ENCODE results near the gene SLC9A9.

Gene SLC9A9

DNA sequence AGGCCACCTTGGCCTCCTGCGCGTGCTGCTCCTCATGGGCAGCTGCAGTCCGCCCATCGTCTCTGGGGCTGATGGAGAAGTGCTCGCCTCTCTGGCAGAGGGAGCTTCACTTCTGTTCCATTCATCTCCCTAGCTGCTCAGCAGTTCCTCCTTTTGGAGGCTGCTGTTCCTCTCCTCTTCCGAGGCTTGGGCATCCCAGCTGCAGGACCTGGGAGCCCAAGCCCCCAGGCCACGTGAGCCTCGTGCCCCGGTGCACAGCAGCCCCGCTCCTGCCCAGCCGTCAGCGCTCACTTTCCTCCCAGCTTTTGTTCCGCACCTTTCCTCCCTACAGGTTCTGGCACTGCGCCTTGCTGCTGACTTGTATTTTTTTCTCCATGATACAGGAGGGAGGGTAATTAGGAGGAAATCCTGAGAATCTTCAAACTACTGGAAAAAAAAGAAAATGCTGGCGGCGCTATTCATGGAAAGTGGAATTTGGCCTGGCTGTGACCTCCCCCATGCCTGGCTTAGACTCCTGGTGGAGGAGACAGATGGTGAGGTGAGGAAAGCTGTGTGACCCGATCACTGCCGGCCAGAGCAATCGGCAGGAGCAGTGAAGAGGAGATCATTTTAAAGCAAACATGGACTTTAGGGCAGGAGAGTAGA lies 518.6 kb downstream of the SLC9A9 start:
- DNase-seq = no peak
- no peaks in the 10 kb centered on the region for H3K4me1 ChIP-seq (ENCODE audit: control insufficient read depth, insufficient read depth, low read length, poor library complexity, severe bottlenecking)
- no peaks in the 10 kb centered on the region for H3K9me3 ChIP-seq (ENCODE audit: control insufficient read depth, low read length)
- no peak overlapping the region for H3K27ac ChIP-seq (ENCODE audit: insufficient read depth, low read length, poor library complexity, severe bottlenecking)
- H3K36me3 ChIP-seq (ENCODE audit: control insufficient read depth, insufficient read depth, low read length) = no peaks in the 10 kb centered on the region
- no peaks in the 10 kb centered on the region for H3K27me3 ChIP-seq (replicated peaks; ENCODE audit: control insufficient read depth, insufficient read depth, low read length, poor library complexity, severe bottlenecking)
- no peak overlapping the region for H3K4me3 ChIP-seq (ENCODE audit: insufficient read depth, low read depth, low read length, poor library complexity, severe bottlenecking)

DNA sequence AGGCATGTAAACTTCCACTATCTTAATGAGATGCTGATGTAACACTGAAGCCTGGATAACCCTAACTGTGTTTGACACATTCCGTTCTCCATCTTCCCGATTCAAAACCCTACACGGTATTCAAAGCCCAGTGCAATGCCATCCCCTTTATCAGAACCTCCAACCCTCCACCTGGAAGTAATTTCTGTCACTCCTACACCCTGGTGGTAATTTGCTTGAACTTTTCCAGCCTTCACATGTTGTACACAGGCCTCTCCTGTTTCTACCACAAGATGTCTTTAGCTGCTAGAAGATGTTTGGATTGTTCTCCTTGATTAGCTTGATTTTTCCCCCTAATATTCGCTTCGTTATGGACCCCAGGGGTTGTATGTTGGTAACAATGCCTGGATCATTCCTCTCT lies 519.8 kb downstream of the SLC9A9 start:
- H3K4me1 ChIP-seq (ENCODE audit: control insufficient read depth, insufficient read depth, low read length, poor library complexity, severe bottlenecking) = no peaks in the 10 kb centered on the region
- no peak overlapping the region for H3K4me3 ChIP-seq (ENCODE audit: insufficient read depth, low read depth, low read length, poor library complexity, severe bottlenecking)
- no peaks in the 10 kb centered on the region for H3K9me3 ChIP-seq (ENCODE audit: control insufficient read depth, low read length)
- H3K27me3 ChIP-seq (replicated peaks; ENCODE audit: control insufficient read depth, insufficient read depth, low read length, poor library complexity, severe bottlenecking) = no peaks in the 10 kb centered on the region
- DNase-seq = no peak
- no peak overlapping the region for H3K27ac ChIP-seq (ENCODE audit: insufficient read depth, low read length, poor library complexity, severe bottlenecking)
- H3K36me3 ChIP-seq (ENCODE audit: control insufficient read depth, insufficient read depth, low read length) = no peaks in the 10 kb centered on the region

DNA sequence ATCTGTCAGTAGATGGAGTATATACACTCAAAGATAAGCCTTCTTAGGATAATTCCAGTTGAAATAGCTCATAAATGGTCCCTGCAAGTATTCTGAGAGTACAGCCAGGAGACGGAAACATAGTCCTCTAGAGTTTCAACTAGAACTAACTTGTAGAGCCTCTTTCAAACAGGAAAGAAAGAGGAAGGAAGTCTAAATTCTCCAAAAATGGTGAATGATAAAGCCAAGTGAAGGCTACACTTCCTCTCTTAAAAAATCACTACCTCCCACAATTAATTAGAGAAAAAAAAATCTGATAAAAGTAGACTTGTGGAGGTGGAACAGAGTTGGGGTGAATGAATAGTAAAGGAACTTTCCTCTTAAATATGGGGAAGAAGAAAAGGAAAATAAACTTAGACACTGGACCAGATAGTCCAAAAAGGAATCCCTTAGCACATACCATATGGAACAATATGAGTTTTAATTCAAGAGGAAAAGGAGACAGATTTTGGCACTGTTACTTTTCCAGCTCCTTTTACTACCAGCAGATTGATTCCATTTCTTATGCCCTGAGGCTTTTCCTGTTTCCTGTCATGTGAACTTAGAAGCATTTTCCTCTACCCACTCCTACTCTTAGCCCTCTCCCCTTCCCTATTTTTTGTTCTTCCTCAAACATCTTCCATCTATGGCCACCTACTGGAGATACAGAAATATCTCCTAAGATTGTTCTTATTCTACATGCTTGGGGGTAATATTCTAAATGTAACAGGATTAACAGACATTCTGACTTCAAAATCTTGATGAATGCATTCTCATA lies 521.1 kb downstream of the SLC9A9 start:
- Histone ChIP-seq H3K4me1 (ENCODE audit: control insufficient read depth, insufficient read depth, low read length, poor library complexity, severe bottlenecking) (no peaks in the 10 kb centered on the region), H3K4me3 (ENCODE audit: insufficient read depth, low read depth, low read length, poor library complexity, severe bottlenecking) (no peak overlapping the region), H3K9me3 (ENCODE audit: control insufficient read depth, low read length) (no peaks in the 10 kb centered on the region), H3K27ac (ENCODE audit: insufficient read depth, low read length, poor library complexity, severe bottlenecking) (no peak overlapping the region), H3K27me3 (replicated peaks; ENCODE audit: control insufficient read depth, insufficient read depth, low read length, poor library complexity, severe bottlenecking) (no peaks in the 10 kb centered on the region), H3K36me3 (ENCODE audit: control insufficient read depth, insufficient read depth, low read length) (no peaks in the 10 kb centered on the region)
- no peak for DNase-seq

DNA sequence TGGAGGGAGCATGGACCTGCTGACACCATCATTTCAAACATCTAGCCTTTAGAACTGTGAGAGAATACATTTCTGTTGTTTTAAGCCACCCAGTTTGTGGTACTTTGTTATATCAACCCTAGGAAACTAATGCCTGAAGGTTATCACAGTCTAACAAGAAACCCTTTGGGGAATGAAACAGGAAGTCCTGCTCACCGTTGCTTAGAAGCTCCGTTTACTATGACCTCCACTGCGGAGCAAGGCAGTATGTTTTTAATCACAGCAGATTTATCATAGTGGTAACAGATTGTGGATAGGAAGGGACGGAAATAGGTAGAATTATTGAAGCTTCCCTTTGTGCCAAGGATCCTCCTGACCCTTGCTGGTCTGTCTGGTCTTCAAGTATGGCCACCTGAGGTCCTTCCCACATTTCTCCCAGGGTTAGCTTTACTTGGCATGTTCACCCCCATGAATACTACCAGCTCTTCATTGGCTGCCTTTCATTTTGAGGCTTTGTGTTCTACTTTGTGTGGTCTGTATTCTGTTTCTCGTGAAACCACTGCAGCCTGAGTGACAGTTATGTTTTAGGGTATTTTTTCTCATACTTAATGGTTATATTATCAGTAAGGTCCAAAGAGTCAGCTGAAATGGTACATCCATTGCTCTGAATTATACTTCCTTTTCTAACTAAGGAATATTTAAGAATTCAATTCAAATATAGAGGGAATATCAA lies 527.1 kb downstream of the SLC9A9 start:
- Histone ChIP-seq H3K27me3 (replicated peaks; ENCODE audit: control insufficient read depth, insufficient read depth, low read length, poor library complexity, severe bottlenecking) (no peaks in the 10 kb centered on the region), H3K4me3 (ENCODE audit: insufficient read depth, low read depth, low read length, poor library complexity, severe bottlenecking) (no peak overlapping the region), H3K4me1 (ENCODE audit: control insufficient read depth, insufficient read depth, low read length, poor library complexity, severe bottlenecking) (no peaks in the 10 kb centered on the region), H3K9me3 (ENCODE audit: control insufficient read depth, low read length) (no peaks in the 10 kb centered on the region), H3K27ac (ENCODE audit: insufficient read depth, low read length, poor library complexity, severe bottlenecking) (no peak overlapping the region), H3K36me3 (ENCODE audit: control insufficient read depth, insufficient read depth, low read length) (no peaks in the 10 kb centered on the region)
- no peak for DNase-seq

DNA sequence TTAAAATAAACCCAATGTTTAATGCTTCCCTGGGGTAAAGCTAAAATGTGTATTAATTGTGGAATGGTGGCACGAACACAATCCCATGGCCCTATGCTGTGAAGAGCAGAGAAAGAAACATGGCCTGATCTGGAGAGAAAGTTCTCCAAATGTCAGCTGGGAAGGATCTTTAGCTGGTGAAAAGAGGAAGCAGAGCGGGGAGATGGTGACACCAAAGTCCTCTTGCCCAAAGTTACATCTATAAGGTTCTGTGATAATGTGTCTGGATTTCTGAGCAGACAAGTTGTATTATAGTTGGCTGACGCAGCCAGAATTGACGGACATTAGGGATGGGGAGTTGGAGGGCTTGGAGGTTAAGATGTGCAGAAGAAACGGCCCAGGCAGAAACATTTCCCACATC lies 532.5 kb downstream of the SLC9A9 start:
- no peaks in the 10 kb centered on the region for H3K4me1 ChIP-seq (ENCODE audit: control insufficient read depth, insufficient read depth, low read length, poor library complexity, severe bottlenecking)
- H3K36me3 ChIP-seq (ENCODE audit: control insufficient read depth, insufficient read depth, low read length) = no peaks in the 10 kb centered on the region
- no peak overlapping the region for H3K27ac ChIP-seq (ENCODE audit: insufficient read depth, low read length, poor library complexity, severe bottlenecking)
- no peaks in the 10 kb centered on the region for H3K27me3 ChIP-seq (replicated peaks; ENCODE audit: control insufficient read depth, insufficient read depth, low read length, poor library complexity, severe bottlenecking)
- no peak overlapping the region for H3K4me3 ChIP-seq (ENCODE audit: insufficient read depth, low read depth, low read length, poor library complexity, severe bottlenecking)
- no peaks in the 10 kb centered on the region for H3K9me3 ChIP-seq (ENCODE audit: control insufficient read depth, low read length)
- no peak for DNase-seq

DNA sequence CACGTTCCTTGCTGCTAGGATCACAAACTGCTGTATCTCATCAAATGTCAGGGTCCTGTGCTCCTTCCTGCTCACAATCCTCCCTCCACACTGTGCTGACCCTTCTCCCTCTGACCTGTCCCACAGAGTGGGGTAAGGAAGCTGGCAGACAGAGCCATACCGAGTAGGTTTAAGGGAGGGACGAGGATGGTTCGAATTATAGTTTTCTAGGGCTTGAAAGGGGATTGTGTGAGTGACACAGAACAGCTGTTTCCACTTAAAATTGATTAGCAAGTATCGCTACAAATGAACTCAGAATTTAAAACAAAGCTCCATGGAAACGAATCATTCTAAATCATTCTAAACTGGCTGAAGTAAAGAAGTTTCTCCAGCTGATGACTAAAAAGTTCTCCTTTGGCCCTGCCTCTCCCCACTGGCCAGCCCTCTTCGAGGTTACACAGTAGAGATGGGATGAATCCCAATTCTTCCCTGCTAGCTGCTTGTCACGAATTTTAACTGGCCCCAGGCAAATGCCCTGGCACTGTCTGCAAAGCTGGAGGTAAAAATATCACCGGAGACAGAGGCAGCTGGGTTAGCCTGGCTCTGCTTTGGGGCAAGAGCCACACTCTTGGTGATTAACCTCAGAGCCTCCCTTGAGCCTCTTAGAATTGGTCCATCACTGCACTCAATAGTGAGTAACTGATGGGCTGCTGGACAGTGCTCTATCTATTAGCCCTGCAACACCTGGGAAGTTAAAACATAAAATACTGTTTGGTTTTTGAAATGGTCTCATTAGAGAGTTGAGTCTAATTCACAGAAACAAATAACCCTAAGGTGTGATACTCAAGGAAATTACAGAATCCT lies 533.8 kb downstream of the SLC9A9 start:
- no peaks in the 10 kb centered on the region for H3K27me3 ChIP-seq (replicated peaks; ENCODE audit: control insufficient read depth, insufficient read depth, low read length, poor library complexity, severe bottlenecking)
- no peaks in the 10 kb centered on the region for H3K36me3 ChIP-seq (ENCODE audit: control insufficient read depth, insufficient read depth, low read length)
- no peaks in the 10 kb centered on the region for H3K4me1 ChIP-seq (ENCODE audit: control insufficient read depth, insufficient read depth, low read length, poor library complexity, severe bottlenecking)
- H3K4me3 ChIP-seq (ENCODE audit: insufficient read depth, low read depth, low read length, poor library complexity, severe bottlenecking) = no peak overlapping the region
- no peak for DNase-seq
- no peaks in the 10 kb centered on the region for H3K9me3 ChIP-seq (ENCODE audit: control insufficient read depth, low read length)
- no peak overlapping the region for H3K27ac ChIP-seq (ENCODE audit: insufficient read depth, low read length, poor library complexity, severe bottlenecking)

DNA sequence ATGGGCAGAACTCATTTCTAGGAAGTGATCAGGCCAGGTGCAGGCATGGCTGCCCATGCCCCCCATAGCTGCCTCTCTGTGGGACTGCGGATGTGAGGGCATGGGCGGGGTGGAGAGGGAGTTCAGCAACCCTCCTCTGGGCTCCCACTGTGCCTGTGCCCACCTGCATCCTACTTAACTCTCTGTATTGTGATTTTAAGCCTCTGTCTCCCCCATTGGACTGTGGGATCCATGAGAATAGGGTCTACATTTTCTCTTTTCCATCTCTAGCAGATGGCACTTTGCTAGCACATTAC lies 534.4 kb downstream of the SLC9A9 start:
- no peaks in the 10 kb centered on the region for H3K36me3 ChIP-seq (ENCODE audit: control insufficient read depth, insufficient read depth, low read length)
- no peak overlapping the region for H3K4me3 ChIP-seq (ENCODE audit: insufficient read depth, low read depth, low read length, poor library complexity, severe bottlenecking)
- H3K27me3 ChIP-seq (replicated peaks; ENCODE audit: control insufficient read depth, insufficient read depth, low read length, poor library complexity, severe bottlenecking) = no peaks in the 10 kb centered on the region
- no peak for DNase-seq
- H3K4me1 ChIP-seq (ENCODE audit: control insufficient read depth, insufficient read depth, low read length, poor library complexity, severe bottlenecking) = no peaks in the 10 kb centered on the region
- H3K9me3 ChIP-seq (ENCODE audit: control insufficient read depth, low read length) = no peaks in the 10 kb centered on the region
- H3K27ac ChIP-seq (ENCODE audit: insufficient read depth, low read length, poor library complexity, severe bottlenecking) = no peak overlapping the region

DNA sequence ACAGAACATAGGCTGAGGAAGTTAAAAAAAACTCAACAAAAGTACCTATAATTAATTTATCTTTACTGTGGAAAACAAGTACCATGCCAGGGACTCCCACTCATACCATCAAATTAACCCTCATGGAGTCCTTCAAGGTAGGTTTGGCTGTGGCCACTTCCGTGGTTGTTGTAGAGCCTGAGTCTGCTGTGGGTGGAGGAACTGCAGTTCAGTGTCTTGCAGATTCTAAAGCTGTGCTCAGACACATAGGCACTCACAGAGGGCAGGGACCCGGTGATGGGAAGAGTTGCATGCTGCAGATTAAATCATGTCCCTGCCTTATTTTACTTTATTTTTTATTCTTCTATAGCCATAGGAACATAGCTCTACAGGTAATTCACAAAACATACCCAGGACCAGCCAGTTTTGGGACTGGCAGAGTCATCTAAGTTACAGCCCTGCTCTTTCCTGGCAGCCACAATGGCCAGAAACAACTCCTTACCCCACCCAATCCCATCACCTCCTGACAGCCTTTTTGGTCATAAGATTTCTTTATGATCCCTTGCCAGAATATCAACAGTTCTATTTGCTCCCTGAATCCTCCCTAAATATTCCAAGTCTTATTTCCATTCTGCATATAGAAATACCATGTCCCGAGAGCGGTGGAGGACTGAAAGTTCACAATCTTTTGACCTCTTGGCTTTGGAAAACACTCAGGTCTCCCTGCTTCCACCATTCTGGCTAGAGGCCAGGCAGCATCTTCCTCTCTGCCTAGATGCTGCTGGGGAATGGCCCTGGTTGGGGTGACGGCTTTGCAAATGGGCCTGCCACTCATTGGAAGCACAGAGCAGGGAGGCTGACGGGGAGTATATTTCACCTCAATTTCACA lies 535.0 kb downstream of the SLC9A9 start:
- no peak for DNase-seq
- no peak overlapping the region for H3K27ac ChIP-seq (ENCODE audit: insufficient read depth, low read length, poor library complexity, severe bottlenecking)
- H3K27me3 ChIP-seq (replicated peaks; ENCODE audit: control insufficient read depth, insufficient read depth, low read length, poor library complexity, severe bottlenecking) = no peaks in the 10 kb centered on the region
- H3K36me3 ChIP-seq (ENCODE audit: control insufficient read depth, insufficient read depth, low read length) = no peaks in the 10 kb centered on the region
- H3K4me3 ChIP-seq (ENCODE audit: insufficient read depth, low read depth, low read length, poor library complexity, severe bottlenecking) = no peak overlapping the region
- H3K9me3 ChIP-seq (ENCODE audit: control insufficient read depth, low read length) = no peaks in the 10 kb centered on the region
- no peaks in the 10 kb centered on the region for H3K4me1 ChIP-seq (ENCODE audit: control insufficient read depth, insufficient read depth, low read length, poor library complexity, severe bottlenecking)

DNA sequence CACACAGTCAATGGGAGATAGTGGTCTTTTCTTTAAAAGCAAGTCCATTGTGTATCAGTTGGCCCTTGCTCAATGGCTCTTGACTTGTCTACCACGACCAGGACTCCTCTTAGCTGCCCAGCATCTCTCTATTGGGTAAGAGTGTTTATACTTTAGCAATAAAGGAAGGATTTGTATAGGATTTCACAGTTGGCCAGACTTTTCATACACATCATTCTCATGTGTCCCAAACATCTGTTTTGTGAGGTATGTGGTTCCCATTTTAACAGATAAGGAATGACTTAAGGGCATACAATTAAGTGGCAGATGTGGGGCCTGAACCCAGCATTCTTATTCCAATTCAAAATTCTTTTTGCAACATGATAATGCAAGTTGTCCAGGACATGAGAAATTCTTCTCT lies 537.2 kb downstream of the SLC9A9 start:
- DNase-seq = no peak
- H3K9me3 ChIP-seq (ENCODE audit: control insufficient read depth, low read length) = no peaks in the 10 kb centered on the region
- no peak overlapping the region for H3K4me3 ChIP-seq (ENCODE audit: insufficient read depth, low read depth, low read length, poor library complexity, severe bottlenecking)
- H3K27me3 ChIP-seq (replicated peaks; ENCODE audit: control insufficient read depth, insufficient read depth, low read length, poor library complexity, severe bottlenecking) = no peaks in the 10 kb centered on the region
- no peak overlapping the region for H3K27ac ChIP-seq (ENCODE audit: insufficient read depth, low read length, poor library complexity, severe bottlenecking)
- H3K4me1 ChIP-seq (ENCODE audit: control insufficient read depth, insufficient read depth, low read length, poor library complexity, severe bottlenecking) = no peaks in the 10 kb centered on the region
- no peaks in the 10 kb centered on the region for H3K36me3 ChIP-seq (ENCODE audit: control insufficient read depth, insufficient read depth, low read length)

Data from effector memory CD4-positive, alpha-beta T cell (primary cell).